ENCODE data around the gene PDP2.

Gene PDP2

DNA sequence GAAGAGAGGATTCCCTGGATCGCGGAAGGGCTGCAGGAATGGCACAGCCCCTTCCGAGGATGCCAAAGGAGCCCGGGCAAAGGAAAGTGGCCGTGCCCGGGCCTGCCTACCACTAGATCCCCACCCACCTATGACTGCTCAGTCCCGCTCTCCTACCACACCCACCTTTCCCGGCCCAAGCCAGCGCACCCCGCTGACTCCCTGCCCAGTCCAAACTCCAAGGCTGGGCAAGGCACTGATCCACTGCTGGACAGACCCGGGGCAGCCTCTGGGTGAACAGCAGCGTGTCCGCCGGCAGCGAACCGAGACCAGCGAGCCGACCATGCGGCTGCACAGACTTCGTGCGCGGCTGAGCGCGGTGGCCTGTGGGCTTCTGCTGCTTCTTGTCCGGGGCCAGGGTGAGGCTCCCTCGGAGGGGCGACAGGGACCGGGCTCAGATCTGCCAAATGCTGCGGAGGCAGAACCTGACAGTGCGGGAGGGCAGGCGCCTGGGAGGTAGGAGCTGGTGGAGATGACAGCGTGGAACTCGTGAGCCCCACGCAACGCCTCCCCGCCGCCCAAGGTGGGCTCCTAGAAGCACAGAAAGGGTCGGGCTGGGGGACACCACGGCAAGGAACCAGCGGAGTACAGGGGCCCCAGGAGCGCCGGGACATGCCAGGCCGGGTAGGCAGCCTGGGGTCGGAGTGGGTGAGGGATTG lies 55.1 kb downstream of the PDP2 start, which contains the start of gene CES2:
Gene CES2 (plus strand): TSS at position 203 of the 698 bp plus-strand sequence. CDS start 120 bp downstream, at position 323.
- no peak for DNase-seq (ENCODE audit: low read depth)

DNA sequence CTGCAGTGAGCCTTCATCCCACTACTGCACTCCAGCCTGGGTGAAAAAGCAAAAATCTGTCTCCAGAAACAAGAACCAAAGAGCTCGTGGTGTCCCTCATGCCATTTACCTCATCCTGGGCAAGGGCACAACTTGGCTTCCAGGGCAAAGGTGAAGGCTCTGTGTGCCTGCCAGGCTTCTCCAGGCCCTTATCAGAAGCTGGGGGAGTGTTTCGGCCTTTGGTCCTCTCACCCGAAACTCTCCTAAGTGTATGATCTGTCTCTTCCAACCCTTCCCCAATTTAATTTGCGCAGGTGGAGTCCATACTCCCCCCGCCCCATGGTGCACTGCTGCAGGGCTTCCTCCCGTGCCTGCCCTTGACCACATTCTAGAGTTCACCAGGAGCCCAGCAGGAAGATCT lies 56.1 kb downstream of the PDP2 start:
- DNase-seq (ENCODE audit: low read depth) = no peak

DNA sequence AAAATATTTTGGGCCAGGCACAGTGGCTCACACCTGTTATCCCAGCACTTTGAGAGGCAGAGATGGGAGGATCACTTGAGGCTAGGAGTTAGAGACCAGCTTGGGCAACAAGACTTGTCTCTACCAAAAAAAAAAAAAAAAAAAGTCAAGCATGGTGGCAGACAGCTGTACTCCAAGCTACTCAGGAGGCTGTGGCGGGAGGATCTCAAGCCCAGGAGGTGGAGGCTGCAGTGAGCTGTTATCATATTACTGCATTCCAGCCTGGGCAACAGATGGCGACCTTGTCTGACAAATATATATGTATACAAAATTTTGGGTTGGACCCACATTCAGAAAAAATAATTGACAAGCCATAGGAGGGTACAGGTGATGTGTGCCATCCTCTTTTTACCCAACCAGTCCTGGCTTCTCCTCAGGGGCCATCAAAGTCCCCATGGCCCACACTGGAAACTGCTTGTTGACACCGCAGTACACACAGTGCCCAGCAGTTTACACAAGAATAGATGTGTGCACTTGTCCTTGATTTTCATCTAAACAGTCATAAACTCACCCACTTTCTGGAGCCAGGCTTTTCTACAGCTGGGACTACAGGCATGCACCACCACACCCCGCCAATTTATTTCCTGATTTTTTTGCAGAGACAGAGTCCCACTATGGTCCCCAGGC lies 56.7 kb downstream of the PDP2 start:
- DNase-seq (ENCODE audit: low read depth) = no peak

DNA sequence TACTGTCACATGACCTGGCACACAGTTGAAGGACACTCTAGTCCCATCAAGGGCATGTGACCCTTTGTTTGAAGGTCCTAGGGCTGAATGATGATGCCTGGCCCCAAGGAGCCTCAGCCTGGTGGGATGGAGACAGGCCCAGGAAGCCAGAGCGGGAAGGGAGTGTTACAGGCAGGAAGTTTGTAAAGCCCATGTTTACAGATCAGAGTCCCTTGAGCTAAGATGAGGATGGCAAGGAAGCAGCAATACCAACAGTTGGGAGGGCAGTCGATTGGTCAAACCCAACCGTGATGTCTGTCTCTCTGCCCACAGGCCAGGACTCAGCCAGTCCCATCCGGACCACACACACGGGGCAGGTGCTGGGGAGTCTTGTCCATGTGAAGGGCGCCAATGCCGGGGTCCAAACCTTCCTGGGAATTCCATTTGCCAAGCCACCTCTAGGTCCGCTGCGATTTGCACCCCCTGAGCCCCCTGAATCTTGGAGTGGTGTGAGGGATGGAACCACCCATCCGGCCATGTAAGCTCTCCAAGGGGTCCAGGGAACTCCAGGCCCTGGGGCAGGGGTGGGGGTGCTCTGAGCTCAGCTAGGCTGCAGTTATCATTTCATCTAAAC lies 57.5 kb downstream of the PDP2 start:
- DNase-seq (ENCODE audit: low read depth) = no peak

DNA sequence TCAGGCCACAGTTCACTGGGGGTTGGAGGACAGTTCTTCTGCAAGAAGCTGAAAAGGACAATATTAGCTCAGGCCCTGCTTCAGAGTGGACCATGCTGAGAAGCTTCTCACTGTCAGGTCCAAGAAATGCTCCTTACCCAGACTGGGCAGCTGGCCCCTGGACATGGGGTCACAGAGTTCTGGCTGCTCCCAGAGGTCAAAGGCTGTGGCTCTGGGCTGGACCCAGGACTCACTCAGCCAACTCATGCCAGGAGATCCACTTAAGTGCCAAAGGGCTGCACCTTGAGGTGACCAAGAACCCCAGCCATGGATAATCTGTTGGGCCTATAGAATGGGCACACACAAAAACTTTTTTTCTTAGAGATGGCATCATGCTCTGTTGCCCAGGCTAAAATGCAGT lies 59.1 kb downstream of the PDP2 start:
- DNase-seq (ENCODE audit: low read depth) = no peak

DNA sequence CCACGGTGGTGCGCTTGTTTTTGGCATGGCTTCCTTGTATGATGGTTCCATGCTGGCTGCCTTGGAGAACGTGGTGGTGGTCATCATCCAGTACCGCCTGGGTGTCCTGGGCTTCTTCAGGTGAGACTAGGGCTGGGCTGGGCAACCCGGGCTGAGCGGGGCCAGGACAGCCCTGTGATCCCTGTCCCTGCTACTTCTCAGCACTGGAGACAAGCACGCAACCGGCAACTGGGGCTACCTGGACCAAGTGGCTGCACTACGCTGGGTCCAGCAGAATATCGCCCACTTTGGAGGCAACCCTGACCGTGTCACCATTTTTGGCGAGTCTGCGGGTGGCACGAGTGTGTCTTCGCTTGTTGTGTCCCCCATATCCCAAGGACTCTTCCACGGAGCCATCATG lies 59.9 kb downstream of the PDP2 start:
- no peak for DNase-seq (ENCODE audit: low read depth)

All from activated T-cell treated with anti-CD3 and anti-CD28 coated beads for 24 hours (primary cell).